ENCODE data around the gene CAVIN2.
"Not testable (repeated sequence)": the region's sequence is repeated elsewhere in the genome, so short reads cannot be mapped to it uniquely, and the experiment has no call there.

Gene CAVIN2

DNA sequence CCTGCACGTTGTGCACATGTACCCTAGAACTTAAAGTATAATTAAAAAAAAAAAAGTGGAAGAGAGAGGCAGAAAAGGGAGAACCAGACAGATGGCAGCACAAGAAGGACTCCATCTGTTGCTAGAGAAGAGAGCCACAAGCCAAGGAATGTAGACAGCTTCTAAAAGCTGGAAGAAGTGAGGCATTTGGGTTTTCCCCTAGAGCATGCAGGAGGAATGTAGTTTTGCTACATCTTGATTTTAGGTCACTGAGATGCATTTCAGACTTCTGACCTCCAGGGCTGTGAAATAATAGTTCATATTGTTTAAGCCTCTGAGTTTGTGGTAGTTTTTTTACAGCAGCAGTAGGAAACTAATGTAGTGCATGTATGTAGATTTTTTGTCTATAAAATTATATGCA is 46.0 kb downstream of the CAVIN2 start:
- DNase-seq (ENCODE audit: low read depth in 2 of 2): no peak

DNA sequence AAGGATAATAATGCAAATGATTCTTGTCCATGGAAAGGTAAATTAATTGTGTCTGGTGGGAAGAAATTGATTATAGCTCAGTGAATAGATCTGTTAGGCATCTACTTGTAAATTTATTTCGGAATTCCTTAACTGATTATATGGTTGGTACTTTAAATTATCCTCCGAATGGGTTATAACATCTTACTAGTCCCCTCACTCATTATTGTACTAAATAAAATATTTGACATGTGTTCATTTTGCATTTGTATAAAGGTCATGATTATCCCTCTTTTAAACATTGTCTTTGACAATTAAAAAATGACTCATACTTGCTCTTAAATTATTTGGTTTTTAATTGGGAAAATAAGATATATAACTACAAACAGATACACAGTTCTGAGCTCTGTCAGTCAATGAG is 47.4 kb downstream of the CAVIN2 start:
- DNase-seq (ENCODE audit: low read depth in 2 of 2): no peak

- DNase-seq (ENCODE audit: low read depth in 2 of 2): no peak
Measured at GRCh38 chr2:191797942-191798876, 48.7 kb downstream of the CAVIN2 start.

- no peak for DNase-seq (ENCODE audit: low read depth in 2 of 2)
Measured at GRCh38 chr2:191797500-191797899, 49.4 kb downstream of the CAVIN2 start.

DNA sequence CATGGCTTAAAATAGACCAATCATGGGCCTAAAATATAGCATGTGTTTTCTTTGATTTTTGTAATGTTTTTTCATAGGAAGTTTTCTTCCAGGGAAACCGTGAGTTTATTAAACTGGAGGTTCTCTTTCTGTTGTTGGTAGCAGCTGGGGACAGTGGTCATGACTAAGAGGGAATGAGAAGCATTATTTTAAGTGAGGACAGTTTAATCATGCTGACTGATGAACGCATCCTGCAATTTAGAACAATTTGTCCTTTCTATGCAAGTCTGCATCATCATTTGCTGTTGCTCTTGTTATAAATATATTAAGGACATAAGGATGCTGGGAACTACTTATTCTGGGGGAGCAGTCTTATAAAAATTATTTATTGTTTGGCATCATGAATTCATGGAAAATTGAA is 51.2 kb downstream of the CAVIN2 start:
- DNase-seq (ENCODE audit: low read depth in 2 of 2): no peak

DNA sequence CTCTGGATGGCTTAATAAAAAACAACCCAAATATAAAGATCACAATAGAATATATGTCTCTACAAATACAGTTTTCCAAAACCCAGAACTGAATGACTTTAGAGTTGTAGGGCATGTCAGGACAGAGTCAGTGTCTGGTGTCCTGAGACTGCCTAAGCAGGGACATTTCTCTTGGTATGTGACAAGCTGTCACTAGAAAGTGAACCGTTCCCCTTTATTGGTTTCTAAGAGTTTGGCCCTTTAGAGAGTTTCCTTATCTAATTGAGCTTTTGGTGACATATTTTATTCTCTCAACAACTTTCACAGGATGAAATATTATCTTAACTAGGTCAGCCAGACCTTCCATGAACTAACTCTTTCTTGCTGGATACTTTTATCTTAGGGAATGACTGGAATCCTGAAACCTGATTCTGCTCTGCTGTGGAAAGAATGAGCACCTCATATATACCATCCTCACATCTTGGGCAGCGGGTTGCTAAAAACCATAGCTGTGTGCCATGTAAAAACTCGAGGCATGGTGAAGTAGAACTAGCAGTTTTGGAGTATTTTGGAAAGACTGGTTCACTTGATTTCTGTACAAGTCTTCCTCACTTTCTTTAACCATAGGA is 54.8 kb downstream of the CAVIN2 start:
- DNase-seq (ENCODE audit: low read depth in 2 of 2): no peak

GRCh38 chr2:191790737-191791136 is 56.2 kb downstream of the CAVIN2 start:
- no peak for DNase-seq (ENCODE audit: low read depth in 2 of 2)

DNA sequence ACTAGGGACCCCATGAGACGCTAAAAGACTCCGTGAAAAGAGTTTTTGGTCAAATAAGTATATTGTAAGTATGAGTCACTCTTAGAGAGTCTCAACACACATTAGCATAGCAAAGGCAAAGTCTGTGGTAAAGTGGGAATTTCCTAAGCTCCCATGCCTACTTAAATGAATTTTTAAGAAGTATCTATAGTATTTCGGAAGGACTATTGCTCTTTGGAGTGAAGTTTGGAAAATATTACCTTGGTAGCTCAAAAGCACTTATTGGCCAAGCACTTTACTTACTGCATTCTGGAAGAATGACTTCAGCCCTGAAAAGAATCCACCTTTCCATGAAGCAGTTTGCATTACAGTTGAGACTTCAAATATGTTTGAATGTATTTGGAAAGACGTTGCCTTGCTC is 57.1 kb downstream of the CAVIN2 start:
- no peak for DNase-seq (ENCODE audit: low read depth in 2 of 2)

DNA sequence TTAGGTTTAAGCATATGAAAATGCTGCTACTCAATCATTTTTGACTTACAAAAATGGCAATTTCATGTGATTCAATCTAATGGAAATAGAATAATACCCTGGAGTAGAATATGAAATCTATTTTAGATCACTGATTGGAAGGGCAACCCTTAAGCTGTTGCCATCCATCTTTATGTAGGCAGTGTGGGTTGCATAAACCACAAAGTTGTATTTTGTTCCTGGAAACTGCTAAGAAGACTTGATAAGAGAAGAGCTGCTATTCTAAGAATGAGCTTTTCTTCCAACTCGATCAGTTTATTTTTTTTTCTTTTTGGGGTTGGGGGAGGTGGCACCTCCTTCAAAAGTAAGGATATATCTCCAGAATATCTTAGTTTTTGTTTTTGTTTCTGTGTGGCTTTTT is 60.2 kb downstream of the CAVIN2 start:
- DNase-seq (ENCODE audit: low read depth in 2 of 2): no peak

- DNase-seq (ENCODE audit: low read depth in 2 of 2): not testable (repeated sequence)
Measured at GRCh38 chr2:191785651-191786050, 61.2 kb downstream of the CAVIN2 start.

Measured in activated CD8-positive, alpha-beta memory T cell treated with anti-CD3 and anti-CD28 coated beads for 4 hours (primary cell).